Measurements from ENCODE around the gene MAP2K7. TPM values are rescaled to one million over a fixed set of nuclear protein-coding genes. Genes with fewer than 3 reads are reported as not detected.

Gene MAP2K7
- total RNA-seq, 2 experiments from 2014 or later, result 34.9 to 35.7 TPM

DNA sequence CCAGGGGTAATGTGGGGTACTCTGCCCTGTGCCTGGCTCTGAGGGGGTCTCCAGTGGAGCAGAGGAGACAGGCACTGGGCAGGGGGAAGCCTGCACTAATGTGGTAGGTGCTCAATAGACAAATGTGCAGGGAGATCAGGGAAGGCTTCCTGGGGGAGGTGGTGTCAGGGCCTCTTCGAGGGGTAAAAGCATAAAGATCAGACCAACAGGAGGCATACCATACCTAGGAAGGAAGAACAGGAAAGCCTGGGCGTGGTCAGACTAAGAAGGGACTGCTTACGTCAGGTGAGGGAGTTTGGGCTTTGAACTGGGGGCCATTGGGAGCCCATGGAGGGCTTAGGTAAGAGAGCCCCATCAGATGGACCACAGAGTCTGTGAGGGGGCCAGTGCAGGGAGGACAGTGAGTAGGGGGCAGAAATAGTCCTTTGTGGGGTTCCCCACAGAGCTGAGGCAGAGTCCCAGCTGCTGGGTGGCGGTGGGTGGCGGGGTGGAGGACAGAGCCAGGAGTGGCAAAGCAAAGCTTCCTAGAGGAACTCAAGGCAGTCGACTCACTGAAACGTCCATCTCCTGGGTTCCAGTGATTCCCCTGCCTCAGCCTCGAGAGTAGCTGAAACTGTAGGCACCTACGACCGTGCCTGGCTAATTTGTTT is 38.3 kb upstream of the MAP2K7 start:
- POLR2A ChIA-PET, result no interaction called here
- CTCF ChIA-PET, result no interaction called here

- CTCF ChIA-PET, result no interaction called here
- POLR2A ChIA-PET, result no interaction called here
Observed at GRCh38 chr19:7866399-7867091, 37.1 kb upstream of the MAP2K7 start.

DNA sequence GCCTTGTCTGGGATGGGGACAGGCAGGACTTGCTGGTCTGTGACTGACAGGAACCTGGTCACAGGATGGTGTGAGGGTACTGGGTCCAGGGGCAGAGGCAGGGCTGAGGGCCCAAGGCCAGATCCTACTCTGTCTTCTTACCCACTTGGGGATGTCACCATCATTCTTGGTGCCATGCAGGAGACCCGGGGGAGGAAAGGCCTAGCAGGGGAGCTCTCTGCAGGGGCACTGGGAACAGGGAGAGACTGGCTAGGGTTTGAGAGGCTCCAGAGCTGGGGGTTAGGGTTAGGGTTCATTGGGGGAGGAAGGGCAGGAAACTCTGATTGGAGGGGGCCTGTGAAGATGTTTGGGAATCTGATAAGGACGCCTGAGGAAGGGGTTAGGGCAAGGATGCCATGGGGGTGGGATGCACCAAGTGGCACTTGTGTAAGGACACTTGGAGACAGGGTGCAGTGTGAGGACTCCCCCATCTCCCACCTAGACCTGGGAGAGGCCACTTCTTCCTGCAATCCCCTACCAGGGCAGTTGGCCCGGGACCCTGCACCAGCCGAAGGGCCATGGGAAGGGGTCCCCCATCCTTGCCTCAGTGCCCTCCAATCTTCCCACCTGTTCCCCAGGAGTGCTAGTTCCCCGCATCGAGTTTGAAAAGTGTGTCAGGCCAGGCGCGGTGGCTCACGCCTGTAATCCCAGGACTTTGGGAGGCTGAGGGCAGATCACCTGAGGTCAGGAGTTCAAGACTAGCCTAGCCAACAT is 36.4 kb upstream of the MAP2K7 start:
- POLR2A ChIA-PET, result no interaction called here
- CTCF ChIA-PET, result no interaction called here

DNA sequence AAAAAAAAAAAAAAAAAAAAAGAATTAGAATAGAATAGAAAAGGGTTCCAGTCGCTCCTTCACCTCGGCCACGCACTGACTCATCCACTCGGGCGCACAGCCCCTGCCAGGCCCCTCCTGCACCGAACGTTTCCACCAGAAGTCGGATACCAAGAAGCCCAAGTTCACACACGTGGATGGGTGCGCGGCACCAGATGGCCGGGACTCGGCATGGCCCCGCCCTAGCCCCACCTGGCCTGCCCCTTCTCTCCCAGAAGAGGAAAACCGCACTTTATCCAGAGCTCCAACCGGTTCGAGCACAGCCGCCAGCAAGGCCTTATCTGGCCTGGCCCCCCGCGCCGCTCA is 35.4 kb upstream of the MAP2K7 start:
- POLR2A ChIA-PET, result interaction anchor here (0.6 to 1.5 kb wide), 3 partner anchors 46 to 89 kb away, joined by 4 to 6 read pairs (median 5); partner anchors contain the start of genes TGFBR3L and TIMM44
- CTCF ChIA-PET, result interaction anchor here (0.9 to 2.2 kb wide), 5 partner anchors 11 to 76 kb away, joined by 3 to 16 read pairs (median 11); partner anchors contain the start of gene MAP2K7

DNA sequence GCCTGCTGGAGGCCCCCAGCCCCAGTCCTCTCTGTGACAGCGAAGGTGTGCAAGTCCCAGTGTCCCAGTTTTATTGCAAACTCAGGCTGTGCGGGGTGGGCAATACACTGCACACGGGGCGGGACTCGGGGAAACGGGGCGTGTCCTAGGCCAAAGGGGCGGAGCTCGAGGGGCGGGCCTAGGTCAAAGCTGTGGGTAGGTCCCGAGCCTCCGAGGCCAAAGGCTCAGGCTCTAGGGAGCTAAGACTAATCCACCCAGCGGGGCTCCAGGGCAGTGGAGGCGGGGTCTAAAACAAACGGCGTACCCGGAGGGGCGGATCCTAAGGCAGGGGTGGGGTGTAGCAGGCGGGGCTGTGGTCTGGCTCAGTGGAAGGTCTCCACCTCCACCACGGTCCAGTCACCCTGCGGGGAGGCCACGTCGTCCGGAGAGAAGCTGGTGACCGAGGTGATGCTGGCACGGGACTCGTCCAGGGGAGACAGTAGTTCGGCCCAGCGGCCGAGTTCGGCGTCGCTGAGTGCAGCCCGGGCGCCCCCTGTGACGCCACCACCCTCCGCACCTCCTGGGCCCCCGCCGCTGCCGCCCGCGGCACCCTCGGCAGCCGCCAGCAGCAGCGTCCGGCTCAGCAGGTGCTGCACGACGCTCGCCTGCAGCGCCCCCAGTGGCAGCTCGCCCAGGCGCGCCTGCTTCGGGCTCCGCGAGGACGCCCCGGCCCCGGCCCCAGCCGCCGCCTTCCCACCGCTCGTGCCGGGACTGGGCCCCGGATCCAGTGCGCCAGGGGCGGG is 34.8 kb upstream of the MAP2K7 start:
- ChIA-PET POLR2A (interaction anchor here (0.6 to 1.5 kb wide), 5 partner anchors 38 to 90 kb away, joined by 3 to 6 read pairs (median 5); partner anchors contain the start of genes SNAPC2, TGFBR3L and TIMM44), CTCF (interaction anchor here (0.5 to 2.2 kb wide), 18 partner anchors 10 to 263 kb away, joined by 3 to 16 read pairs (median 3); partner anchors contain the start of genes LRRC8E, MAP2K7, TIMM44 and TRAPPC5)

DNA sequence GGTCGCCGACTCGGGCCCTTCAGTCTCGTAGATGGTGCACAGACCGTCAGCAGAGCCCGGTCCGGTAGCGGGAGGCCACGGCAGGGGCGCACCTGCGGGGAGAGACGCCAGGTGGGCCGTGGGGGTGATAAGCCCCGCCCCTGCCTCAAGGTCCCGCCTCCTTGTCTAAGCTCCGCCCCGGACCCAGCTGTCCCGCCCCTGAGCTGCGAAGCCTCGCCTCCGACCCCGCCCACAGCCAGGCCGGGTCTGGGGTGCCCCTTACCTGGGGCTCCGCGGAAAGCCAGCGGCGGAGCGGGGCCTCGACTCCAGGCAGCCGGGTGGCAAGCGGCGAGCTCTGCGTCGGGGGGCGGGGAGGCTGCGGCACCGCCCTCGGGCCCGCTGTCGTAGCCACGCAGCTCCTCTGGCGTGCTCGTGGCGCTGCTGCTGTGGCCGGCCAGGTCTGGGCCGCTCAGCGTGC is 34.2 kb upstream of the MAP2K7 start:
- POLR2A ChIA-PET, result interaction anchor here (0.9 to 1.5 kb wide), 3 partner anchors 39 to 74 kb away, joined by 3 to 6 read pairs (median 5); partner anchors contain the start of genes SNAPC2 and TIMM44
- CTCF ChIA-PET, result interaction anchor here (0.5 to 2.2 kb wide), 19 partner anchors 9 to 264 kb away, joined by 3 to 16 read pairs (median 3); partner anchors contain the start of genes LRRC8E, MAP2K7, SNAPC2 and TIMM44

DNA sequence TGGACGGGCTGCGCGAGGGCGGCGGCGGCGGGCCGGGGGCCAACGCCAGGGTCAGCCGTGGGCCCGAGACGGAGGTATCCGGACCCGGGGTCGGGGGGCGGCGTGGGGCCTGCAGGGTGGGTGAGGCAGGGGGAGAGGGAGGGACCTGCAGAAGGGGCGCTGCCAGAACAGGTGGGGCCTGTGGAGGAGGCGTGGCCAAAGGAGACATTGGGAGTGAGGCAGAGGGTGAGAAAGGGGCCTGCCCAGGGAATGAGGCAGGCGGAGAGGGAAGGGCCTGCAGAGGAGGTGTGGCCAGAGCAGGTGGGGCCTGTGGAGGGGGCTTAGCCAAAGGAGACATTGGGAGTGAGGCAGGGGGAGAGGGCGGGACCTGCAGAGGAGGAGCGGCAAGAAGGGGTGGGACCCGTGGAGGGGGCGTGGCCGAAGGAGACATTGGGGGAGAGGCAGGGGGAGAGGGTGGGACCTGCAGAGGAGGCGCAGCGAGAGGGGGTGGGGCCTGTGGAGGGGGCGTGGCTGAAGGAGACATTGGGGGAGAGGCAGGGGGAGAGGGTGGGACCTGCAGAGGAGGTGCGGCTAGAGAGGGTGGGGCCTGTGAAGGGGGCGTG is 33.7 kb upstream of the MAP2K7 start:
- CTCF ChIA-PET, result interaction anchor here (0.7 to 2.2 kb wide), 16 partner anchors 9 to 265 kb away, joined by 3 to 16 read pairs (median 4); partner anchors contain the start of genes LRRC8E, MAP2K7 and SNAPC2
- POLR2A ChIA-PET, result interaction anchor here (0.9 to 1.5 kb wide), 3 partner anchors 39 to 73 kb away, joined by 3 to 6 read pairs (median 5); partner anchors contain the start of genes SNAPC2 and TIMM44

DNA sequence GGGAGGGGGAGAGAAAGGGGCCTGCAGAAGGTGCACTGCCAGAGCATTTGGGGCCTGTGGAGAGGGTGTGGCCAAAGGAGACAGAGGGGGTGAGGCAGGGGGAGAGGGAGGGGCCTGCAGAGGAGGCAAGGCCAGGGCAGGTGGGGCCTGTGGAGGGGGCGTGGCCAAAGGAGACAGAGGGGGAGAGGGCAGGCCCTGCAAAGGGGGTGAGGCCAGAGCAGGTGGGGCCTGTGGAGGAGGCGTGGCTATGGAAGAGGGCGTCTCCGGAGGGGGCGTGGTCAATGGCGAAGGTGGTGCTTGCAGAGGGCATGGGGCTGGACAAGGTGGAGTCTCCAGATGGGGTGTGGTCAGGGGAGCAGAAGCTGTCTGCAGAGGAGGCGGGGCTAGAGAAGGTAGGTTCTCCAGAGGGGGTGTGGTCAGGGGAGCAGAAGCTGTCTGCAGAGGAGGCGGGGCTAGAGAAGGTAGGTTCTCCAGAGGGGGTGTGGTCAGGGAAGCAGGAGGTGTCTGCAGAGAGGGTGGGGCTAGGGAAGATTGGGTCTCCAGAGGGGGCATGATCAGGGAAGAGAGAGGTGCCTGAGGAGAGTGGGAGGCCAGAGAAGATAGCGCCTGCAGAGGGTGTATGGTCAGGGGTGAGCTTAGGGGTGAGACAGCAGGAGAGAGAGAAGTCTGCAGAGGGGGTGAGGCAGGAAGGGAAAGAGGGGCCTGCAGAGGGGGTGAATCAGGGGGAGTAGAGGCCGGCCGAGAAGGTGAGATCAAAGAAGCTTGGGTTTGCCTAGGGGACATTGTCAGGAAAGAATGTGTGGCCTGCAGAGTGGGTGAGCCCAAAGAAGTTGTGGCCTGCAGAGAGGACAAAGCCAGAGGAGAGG is 32.9 kb upstream of the MAP2K7 start:
- ChIA-PET CTCF (no interaction called here), POLR2A (interaction anchor here (0.6 kb wide), 1 partner anchor 56 kb away, joined by 3 read pairs; no protein-coding TSS in a partner anchor)

DNA sequence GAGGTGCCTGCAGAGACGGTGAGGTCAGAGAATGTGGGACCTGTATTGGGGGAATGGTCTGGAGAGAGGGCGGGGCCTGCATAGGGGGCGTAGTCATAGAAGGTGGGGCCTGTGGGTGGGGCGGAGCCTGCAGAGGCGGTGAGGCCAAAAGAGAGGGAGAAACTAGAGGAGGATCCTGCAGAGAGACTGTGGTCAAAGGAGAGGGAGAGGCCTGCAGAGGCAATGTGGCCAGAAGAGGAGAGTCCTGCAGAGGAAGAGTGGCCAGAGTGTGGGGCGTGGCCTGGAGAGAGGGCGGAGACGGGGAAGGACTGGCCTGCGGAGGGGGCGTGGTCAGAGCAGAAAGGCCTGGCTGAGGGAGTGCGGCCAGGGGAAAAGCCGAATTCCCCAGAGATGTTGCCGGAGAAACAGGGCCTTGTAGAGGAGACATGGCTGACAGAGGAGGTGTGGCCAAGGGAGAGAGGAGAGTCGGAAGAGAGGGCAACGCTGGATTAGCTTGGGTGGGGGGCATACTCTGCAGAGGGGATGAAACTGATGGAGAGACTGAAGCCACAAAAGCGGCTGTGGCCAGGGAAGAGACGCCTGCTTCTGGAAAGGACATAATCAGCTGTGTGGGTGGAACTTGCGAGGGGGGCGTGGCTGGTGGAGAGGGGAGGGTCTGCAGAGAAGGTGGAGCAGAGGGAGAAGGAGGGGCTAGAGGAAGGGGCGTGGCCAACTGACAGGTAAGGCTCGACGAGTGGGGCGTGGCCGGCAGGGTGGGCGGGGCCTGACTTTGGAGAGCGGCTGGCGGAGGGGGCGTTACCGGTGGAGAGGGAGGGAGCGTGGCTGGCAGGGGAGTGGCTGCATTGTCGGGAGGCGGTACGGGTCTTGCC is 32.0 kb upstream of the MAP2K7 start:
- CTCF ChIA-PET, result no interaction called here
- POLR2A ChIA-PET, result interaction anchor here (0.6 kb wide), 1 partner anchor 55 kb away, joined by 3 read pairs; no protein-coding TSS in a partner anchor

- ChIA-PET POLR2A (interaction anchor here (0.6 kb wide), 1 partner anchor 134 kb away, joined by 4 read pairs; no protein-coding TSS in a partner anchor), CTCF (interaction anchor here (0.8 kb wide), 1 partner anchor 14 kb away, joined by 3 read pairs; no protein-coding TSS in a partner anchor)
Observed at GRCh38 chr19:7872306-7873204, 31.1 kb upstream of the MAP2K7 start.

DNA sequence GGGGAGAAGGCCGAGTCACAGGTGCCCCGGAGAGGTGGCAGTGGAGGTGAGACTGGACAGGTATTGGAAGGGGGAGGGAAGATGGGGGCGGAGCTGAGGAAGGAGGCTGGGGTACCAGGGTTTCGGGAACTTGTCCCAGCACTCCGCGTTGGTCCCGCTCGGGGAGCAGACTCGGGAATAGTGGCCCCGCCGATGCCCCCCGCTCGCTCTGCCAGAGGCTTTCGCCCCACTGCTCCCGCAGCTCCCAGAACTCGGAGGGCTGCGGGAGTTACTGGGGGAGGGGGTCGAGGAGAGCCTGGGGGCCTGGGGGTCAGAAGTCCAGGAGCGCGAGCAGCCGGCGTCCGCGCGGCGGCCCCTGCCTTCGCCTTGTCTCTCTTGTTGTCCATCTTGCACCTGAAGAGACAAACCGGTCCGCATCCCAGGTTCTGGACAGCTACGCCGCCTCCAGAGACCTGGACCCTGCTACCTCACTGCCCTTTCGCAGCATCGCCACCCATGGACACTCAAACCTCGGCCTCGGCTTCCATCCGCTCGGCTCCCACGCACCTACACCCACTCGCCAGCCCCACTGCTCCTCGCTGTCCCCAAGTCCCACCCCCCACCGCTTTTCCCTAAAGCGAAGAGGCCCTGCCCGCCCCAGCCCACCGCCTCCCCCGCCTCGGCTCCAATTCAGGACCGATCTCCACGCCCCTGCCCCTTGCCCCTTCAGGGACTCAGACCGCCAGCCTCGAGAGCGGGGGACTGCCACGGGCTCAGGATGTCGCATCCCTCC is 30.2 kb upstream of the MAP2K7 start:
- POLR2A ChIA-PET, result no interaction called here
- CTCF ChIA-PET, result interaction anchor here (0.8 kb wide), 1 partner anchor 15 kb away, joined by 3 read pairs; no protein-coding TSS in a partner anchor

GRCh38 chr19:7874076-7874896 is 29.4 kb upstream of the MAP2K7 start, which contains the start of gene PRR36:
TSS of gene PRR36 (minus strand) at chr19:7874390. CDS start at chr19:7873689, 701 bp downstream.
- ChIA-PET CTCF (no interaction called here), POLR2A (interaction anchor here (1.1 kb wide), 1 partner anchor 12 kb away, joined by 4 read pairs; no protein-coding TSS in a partner anchor)

DNA sequence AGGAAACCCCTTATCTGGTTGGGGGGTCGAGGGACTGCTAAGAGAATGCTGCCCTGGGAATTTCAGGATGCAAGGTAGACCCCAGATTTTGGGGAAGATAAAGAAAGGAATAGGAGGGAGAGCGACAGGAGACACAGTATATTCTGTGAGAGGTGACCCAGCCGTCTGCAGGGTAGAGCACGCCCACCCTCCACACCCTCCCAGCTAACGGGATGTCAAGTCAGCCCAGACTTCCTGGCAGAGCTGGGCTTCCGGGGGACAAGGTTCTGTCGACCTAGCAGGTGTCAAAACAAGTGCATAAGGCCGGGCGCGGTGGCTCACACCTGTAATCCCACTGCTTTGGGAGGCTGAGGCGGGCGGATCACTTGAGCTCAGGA is 28.8 kb upstream of the MAP2K7 start:
- POLR2A ChIA-PET, result interaction anchor here (1.1 kb wide), 1 partner anchor 13 kb away, joined by 4 read pairs; no protein-coding TSS in a partner anchor
- CTCF ChIA-PET, result no interaction called here

Measured in activated CD8-positive, alpha-beta memory T cell treated with anti-CD3 and anti-CD28 coated beads for 36 hours (primary cell).